ENCODE measurements around the gene KSR1. TPM values are rescaled to one million over a fixed set of nuclear protein-coding genes. Genes with fewer than 3 reads are reported as not detected.

KSR1 gene
- total and polyA plus RNA-seq, 2 of the 8 experiments (the other 6 are each of a cell fraction or from before 2014, with no cell fraction given) = 14.1 to 34.7 TPM

DNA sequence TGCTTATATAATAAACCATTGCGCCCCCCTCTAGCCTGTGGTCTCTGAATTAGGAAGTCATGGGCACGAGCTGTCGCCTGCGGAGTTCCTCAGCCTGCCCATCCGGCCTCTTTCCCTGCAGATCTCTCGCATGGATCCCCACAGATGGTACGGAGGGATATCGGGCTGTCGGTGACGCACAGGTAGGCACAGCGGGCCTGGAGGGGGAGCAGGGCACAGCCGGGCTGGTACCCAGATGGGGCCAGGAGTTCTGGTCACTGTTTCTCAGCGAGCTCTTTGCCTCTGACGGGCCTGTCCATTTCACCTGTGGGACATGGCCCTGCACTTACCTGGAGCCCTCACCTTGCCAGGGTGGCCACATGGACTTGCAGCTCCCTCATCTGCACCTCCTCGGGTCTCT is 132.1 kb downstream of the KSR1 start:
- Histone ChIP-seq H2BK15ac (ENCODE audit: low read length) (no peak overlapping the region), H3K9ac (replicated peaks in 1 of 4; ENCODE audit: extremely low read depth in 1 of 4, low read depth in 3 of 4, low read length in 3 of 4) (no peak overlapping the region), H3K23ac (ENCODE audit: insufficient read length) (no peak overlapping the region), H2AK5ac (ENCODE audit: low read depth, low read length) (no peak overlapping the region), H3K23me2 (ENCODE audit: low read depth, low read length) (no peaks in the 10 kb centered on the region), H3K36me3 (ENCODE audit: control insufficient read depth in 2 of 4, insufficient read depth in 4 of 4, low read length in 3 of 4) (no peaks in the 10 kb centered on the region; a peak in 3 of 8 replicates), H3K18ac (ENCODE audit: extremely low read depth, low read length) (no peak overlapping the region), H4K20me1 (replicated peaks in 1 of 2; ENCODE audit: control insufficient read depth in 1 of 2, insufficient read depth in 2 of 2, low read length in 2 of 2) (peaks cover 0 to 2% of the 10 kb centered on the region in 2 experiments), H3K4ac (replicated peaks; ENCODE audit: insufficient read length, low read depth, low read length) (no peak overlapping the region), H2BK20ac (ENCODE audit: low read length) (no peak overlapping the region), H3K27me3 (replicated peaks in 1 of 4; ENCODE audit: control insufficient read depth in 3 of 4, extremely low read depth in 1 of 4, insufficient read depth in 3 of 4, low read length in 3 of 4) (no peaks in the 10 kb centered on the region), H3K4me2 (ENCODE audit: insufficient read depth in 1 of 2, low read depth in 2 of 2, low read length in 2 of 2) (no peak overlapping the region), H3K4me3 (ENCODE audit: extremely low read depth in 1 of 4, insufficient read depth in 2 of 4, low read depth in 3 of 4, low read length in 4 of 4) (no peak overlapping the region), H3K79me2 (ENCODE audit: control insufficient read depth in 1 of 2, insufficient read depth in 2 of 2, low read length in 2 of 2) (no peaks in the 10 kb centered on the region), H3K14ac (ENCODE audit: insufficient read length) (no peak overlapping the region), H4K5ac (ENCODE audit: insufficient read length, low read depth, low read length) (no peak overlapping the region), H3K56ac (replicated peaks; ENCODE audit: insufficient read length, low read depth, low read length) (no peak overlapping the region), H3K9me3 (ENCODE audit: insufficient read depth in 2 of 2, low read depth in 1 of 2, low read length in 1 of 2) (no peaks in the 10 kb centered on the region), H2BK12ac (ENCODE audit: low read depth, low read length) (no peak overlapping the region), H4K8ac (ENCODE audit: extremely low read depth, insufficient read depth, low read length) (no peak overlapping the region), H3K27ac (ENCODE audit: low read depth, low read length) (no peak overlapping the region), H2BK120ac (replicated peaks; ENCODE audit: low read depth, low read length) (no peak overlapping the region), H3K79me1 (ENCODE audit: low read depth, low read length) (no peaks in the 10 kb centered on the region), H3K4me1 (replicated peaks in 1 of 4; ENCODE audit: control insufficient read depth in 3 of 4, insufficient read depth in 4 of 4, low read length in 3 of 4) (0 out of 7 replicates have a peak, but pooled peaks cover 0 to 2% (median 0%) of the 10 kb centered on the region in 4 experiments), H2AFZ (ENCODE audit: low read length) (no peak overlapping the region), H4K91ac (replicated peaks; ENCODE audit: insufficient read length, low read length) (no peak overlapping the region), H2BK5ac (ENCODE audit: low read depth, low read length) (no peak overlapping the region; the same call in 1 of the 2 replicates)
- FAIRE-seq = no peak
- ChIA-PET CTCF (ENCODE audit: partially characterized antibody) (interaction anchor here (0.8 to 13.3 kb wide), 8 partner anchors 8 to 234 kb away, joined by 3 to 150 read pairs (median 6); no protein-coding TSS in a partner anchor), POLR2A (ENCODE audit: partially characterized antibody) (interaction anchor here (1.4 kb wide), 1 partner anchor 8 kb away, joined by 3 read pairs; no protein-coding TSS in a partner anchor)
- DNase-seq (ENCODE audit: low read depth in 1 of 2, low spot score in 2 of 2) = no peak
- TF ChIP-seq RBBP5 (IDR thresholded peaks at IDR 0.05; ENCODE audit: borderline replicate concordance, low read depth, low read length) = no peak
- no peak for TF ChIP-seq JUN (IDR thresholded peaks at IDR 0.05; ENCODE audit: low read depth, low read length)
- no peak for TF ChIP-seq SUZ12 (IDR thresholded peaks at IDR 0.05; ENCODE audit: low read length)
- TF ChIP-seq PHF8 (conservative IDR thresholded peaks at IDR 0.05; ENCODE audit: low read depth, low read length) = no peak
- TF ChIP-seq KDM5A (IDR thresholded peaks at IDR 0.05; ENCODE audit: low read length) = no peak
- TF ChIP-seq POLR2A (IDR thresholded peaks at IDR 0.05; ENCODE audit: control extremely low read depth in 1 of 2, low read depth in 2 of 2, low read length in 2 of 2) = no peak
- TF ChIP-seq NRF1 (IDR thresholded peaks at IDR 0.05; ENCODE audit: low read depth, low read length) = no peak
- TF ChIP-seq BCL11A (IDR thresholded peaks at IDR 0.05; ENCODE audit: low read depth in 2 of 2, low read length in 2 of 2) = no peak
- TF ChIP-seq EZH2 (IDR thresholded peaks at IDR 0.05; ENCODE audit: low read depth, low read length, severe bottlenecking) = no peak
- TF ChIP-seq TCF12 (IDR thresholded peaks at IDR 0.05; ENCODE audit: low read depth, low read length) = no peak
- no peak for TF ChIP-seq SP4 (IDR thresholded peaks at IDR 0.05; ENCODE audit: low read length)
- no peak for TF ChIP-seq ASH2L (IDR thresholded peaks at IDR 0.05; ENCODE audit: low read length)
- WGBS, 2 experiments (ENCODE audit: extremely low coverage in 1 of 2, insufficient coverage in 1 of 2, insufficient read length in 1 of 2, insufficient replicate concordance in 2 of 2, low coverage in 1 of 2, low lambda C conversion rate in 2 of 2, missing lambda C conversion rate in 1 of 2) = 95% methylated on average over 15 of the region's 15 CpGs; no CpG with 5 or more reads in 1 of the 2 experiments

All from H1 (cell line).